Stimulated activated CD8-positive, alpha-beta memory T cell treated with anti-CD3 and anti-CD28 coated beads, Interleukin-7, amount 100 ng/mL, for 24 hours (primary cell): ENCODE measurements around the gene TIMM13.

Experiments
- DNase-seq: peaks from one replicate; pipeline ENCODE4 v3.0.0-alpha.2; 2020; ENCODE audit warnings: low read depth

Gene TIMM13

DNA sequence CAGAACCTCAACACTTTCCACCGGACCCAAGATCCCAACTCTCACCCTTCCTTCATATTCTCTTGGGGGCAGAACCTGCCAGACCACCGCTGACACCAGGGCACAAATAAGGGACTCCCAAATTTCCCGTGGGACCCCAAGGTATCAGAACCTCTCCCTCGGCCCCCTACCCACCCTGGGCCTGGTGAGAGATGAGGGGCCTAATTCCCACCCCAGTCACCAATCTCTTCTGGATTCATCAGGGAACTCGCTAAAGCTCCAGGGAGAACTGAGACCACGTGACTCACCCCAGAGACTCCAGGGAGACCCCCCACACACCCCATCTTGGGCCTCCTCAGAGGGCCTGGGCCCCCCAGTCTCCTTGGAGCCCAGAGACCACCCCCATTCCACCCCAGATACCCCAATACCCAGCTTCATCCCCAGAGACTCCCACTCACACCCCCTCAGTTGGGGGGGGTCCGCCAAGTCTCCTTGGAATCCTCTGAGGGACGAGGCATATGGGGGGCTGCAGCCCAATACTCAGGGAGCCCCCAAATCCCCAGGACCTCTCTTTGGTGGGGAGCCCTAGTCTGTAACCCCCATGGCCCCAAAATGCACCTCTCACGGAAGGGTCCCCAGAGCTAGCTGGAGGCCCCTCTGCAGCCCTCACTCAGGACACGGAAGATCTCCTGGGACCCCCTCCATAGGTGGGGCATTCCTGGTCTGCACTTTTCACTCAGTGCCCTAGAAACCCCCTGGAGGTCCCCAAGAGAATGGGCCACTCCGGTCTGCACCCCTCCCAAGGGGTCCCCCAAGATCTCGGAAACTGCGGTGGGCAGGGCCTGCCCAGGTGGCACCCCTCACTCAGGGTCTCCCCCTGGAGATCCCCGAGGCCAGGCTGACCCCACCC, 27.8 kb upstream of the TIMM13 start:
- DNase-seq = no peak

DNA sequence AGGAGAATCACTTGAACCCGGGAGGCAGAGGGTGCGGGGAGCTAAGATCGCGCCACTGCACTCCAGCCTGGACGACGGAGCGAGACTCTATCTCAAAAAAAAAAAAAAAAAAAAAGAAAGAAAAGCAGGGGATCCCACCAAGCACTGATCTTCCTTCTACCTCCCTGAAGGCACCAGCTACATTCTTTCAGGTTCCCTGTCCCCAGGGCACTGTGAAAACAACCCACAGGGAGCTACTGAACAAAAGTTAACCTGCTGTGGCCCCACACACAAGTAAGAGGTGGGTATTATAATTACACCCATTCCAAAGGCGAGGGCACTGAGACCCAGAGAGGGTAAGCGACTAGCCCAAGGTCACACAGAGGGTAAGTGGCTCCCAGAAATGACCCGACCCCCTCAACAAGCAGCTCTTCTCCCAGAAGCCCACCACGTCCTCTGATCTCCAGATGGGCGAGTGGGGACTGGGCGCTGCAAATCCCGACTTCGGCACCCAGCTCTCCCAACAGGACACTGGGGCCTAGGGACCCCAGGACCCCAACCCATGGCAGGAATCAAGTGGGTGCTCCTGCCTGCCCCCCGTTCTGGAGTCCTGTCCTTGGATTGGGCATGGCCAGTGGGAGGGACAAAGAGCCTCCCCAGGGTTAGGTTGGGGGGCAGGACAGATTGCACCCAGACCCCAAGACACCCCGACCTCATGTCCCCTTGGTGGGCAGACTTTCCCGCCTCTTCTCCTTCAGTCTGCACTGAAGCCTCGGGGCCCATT, 27.0 kb upstream of the TIMM13 start:
- no peak for DNase-seq

DNA sequence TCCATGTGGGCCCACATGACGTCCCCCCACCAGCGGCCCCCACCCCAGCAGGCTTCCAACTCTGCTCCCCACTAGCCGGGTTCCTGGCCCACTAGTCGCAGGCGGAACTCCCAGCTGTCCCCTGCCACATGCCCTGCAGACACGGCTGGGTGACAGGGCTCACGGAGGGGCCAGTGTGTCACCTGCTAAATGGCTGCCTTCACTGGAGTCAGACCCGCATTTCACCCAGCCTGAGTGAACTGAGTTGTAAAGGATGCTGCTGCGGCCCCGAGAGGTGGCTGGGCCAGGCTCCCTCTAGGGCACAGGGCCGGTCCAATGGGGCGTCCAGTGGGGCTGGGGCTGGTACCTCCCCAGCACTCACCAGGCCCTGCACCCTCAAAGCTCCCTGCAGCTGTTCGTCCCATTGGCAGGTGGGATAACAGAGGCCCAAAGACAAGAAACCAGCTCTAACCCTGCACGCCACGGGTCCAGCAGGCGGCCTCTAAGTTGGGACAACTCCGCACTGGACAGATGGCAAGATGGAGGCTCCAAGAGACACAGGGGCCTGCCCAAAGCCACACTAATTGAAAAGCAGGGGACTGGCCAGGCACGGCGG, 26.1 kb upstream of the TIMM13 start:
- DNase-seq = no peak

DNA sequence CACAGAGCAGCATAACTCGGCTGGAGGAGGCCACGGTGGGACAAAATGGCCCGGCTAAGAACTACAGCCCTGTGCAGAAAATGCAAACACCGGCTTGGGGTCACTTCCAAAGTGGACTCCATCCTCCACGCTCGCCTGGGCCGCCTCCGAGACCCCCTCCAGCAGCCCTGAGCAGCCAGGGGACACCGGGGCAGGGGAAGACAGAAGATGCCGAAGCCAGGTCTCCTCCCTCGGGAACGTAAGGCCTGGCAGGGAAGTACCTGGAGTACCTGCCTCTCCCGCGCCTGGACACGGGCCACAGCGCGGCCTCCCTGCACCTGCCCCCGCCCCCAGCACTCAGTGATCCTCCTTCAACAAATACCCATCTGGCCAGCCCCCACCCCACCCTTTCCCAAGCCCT, 24.4 kb upstream of the TIMM13 start:
- no peak for DNase-seq

DNA sequence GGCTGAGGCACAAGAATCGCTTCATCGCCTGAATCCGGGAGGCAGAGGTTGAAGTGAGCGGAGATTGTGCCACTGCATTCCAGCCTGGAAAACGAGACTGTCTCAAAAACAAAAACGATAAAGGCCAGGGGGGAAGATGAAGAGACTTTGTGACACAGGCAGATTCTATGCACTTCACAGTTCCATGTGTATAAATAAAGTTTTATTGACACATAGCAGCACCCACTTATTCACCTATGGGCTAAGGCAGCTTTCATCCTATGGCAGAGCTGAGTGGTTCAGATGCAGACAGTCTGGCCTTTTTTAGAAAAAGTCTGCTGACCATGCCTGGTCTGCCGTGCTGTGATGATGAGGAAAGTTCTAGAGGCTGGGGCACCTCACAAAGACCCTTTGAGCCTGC, 23.8 kb upstream of the TIMM13 start:
- no peak for DNase-seq

DNA sequence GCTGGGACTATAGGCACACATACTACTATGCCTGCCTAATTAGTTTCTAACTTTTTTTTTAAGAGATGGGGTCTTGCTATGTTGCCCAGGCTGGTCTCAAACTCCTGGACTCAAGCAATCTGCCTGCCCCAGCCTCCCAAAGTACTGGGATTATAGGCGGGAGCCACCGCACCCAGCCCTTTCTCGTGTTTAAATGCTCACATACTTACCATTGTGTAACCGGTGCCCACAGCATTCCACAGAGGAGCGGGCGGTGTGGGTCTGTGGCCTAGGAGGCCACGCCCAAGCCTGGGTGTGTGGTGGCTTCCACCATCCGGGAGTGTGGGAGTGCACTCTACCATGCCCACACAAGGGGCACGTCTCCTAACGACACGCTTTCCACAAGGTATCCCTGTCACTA, 21.6 kb upstream of the TIMM13 start:
- no peak for DNase-seq

DNA sequence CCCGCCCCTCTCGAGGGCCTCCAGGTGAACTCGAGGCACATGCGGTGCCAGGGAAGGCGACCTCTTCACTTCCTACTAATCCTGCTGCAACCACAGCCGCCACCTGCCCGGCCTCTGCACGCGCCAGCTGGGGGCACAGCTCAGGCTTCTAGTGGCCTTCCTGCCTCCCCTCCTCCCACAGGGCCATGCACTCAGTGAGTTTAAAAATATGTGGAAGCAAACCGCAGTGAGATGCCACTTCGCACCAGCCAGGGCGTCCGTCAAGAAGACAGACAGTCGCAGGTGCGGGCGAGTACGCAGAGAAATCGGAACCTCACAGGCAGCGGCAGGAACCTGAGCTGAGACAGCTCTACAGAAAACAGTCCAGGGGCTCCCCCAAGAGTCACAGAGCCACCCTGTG, 19.0 kb upstream of the TIMM13 start:
- no peak for DNase-seq

DNA sequence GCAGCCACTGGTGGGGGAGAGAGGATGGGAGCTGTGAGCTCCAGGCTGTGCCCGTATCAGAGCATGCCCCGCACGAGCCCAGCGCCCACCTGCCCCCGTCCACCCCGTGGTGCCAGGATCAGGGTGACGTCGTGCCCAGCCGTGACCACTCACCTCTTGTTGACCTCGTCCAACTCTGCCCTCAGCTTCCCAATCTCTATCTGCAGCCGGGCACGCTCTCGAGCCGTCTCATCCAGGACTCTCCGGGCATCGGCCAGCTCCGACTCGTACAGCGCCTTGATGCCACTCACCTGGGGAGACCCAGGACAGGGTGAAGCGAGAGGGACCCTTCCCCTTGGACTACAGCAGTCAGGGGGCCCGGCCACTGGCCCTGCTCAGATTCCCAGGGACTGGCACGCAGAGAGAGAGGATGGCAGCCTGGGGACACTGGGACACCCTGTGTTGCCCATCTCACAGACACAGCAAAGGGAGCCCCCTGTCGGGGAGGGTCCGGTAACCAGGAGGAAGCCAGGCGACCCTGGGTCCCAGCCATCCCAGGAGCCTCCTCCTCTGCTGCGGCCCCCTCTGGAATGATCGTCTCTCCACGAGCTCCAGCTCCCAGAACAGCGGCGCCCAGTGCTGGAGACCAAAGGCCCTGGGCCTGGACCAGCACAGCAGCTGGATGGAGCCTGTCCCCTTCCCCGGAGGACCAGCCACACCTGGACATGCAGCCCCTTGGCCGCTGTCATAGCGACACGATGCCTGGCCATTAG, 17.0 kb upstream of the TIMM13 start:
- no peak for DNase-seq

DNA sequence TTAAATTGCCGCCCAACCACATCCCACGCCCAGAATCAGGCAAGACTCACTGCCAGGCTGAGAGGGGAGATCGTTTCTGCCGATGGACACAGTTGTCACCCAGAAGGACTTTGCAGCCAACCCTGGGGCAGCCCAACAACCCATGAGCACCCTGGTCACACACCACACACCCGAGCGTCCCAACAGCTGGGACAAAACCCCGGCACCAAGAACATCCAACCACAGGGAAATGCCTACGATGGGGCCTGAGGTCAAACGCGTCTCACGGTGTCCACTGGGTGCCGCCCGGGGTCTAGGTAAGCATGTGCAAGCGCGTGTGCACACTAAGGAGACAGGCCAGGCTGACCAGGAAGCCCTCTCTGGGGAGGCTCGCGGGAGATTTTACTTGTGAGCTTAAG, 16.4 kb upstream of the TIMM13 start:
- no peak for DNase-seq

DNA sequence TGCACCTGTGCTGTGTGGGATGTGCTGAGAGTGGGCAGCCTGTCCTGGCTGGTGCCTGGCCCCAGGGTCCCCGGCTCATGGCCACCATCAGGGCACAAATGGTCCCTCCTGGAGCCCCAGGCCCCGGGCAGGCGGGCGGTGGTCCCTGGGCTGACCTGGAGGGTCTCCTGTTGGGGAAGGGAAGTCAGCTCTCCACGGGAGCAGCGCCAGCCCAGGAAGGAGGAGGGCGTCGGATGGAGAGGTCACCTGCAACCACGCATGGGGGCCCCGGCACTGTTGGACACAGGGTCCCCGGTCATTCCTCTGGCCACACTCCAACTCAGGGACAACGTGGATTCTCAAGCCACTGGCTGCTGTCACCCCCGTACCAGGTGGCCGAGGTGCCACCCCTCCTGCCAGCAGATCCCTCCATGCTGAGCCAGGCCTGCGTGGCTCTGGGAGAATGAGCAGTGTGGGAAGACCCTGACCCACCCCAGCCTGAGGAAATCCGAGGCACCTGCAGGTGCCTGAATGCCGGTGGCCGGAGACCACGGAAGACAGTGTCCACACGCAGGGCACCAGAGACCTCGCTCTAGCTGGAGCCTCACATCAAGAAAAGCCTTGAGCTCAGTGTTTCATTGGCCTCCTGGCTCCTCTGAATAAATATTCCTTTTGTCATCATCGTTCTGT, 15.9 kb upstream of the TIMM13 start:
- no peak for DNase-seq

DNA sequence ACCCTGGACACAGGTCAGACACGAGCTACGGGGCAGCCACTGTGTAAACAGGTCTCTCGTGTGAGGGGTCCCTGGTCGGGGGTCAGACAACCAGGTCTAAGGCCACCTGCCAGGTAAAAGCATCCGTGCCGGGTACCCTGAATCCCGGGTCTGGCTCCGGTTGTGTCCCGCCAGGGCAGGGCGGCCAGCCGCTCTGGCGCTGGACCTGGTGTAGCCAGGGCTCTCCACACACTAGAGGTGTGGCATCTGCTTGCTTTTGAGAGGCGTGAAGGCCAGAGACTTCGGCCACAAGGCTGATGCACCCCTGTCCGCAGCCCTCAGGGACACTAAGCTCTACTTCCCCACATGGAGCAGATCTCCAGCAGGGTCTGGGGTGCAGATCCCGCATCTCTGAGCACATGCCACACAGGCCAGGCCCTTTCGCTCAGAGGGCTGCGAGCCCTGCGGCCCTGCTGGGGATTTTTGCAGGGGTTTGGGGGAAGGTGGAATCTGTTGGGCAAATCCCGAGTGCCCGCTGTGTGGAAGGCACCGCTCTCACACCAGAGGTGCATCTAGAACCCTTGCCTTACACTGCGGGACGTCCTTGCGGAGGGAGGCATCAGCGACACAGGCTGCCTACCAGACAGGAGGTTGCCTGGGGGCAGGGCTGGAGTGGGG, 13.8 kb upstream of the TIMM13 start:
- DNase-seq = no peak

DNA sequence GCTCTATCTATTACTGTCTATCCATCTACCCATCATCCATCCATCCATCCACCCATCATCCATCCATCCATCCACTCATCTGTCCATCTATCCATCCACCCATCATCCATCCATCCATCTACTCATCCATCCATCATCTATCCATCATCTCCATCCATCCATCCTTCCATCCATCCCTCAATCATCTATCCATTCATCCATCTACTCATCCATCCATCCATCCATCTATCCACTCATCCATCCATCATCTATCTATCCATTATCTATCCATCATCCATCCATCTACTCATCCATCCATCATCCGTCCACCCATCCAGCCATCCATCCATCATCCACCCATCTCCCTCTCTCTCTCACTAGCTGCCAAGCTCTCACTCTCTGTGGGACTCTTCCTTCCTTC, 13.1 kb upstream of the TIMM13 start:
- no peak for DNase-seq

DNA sequence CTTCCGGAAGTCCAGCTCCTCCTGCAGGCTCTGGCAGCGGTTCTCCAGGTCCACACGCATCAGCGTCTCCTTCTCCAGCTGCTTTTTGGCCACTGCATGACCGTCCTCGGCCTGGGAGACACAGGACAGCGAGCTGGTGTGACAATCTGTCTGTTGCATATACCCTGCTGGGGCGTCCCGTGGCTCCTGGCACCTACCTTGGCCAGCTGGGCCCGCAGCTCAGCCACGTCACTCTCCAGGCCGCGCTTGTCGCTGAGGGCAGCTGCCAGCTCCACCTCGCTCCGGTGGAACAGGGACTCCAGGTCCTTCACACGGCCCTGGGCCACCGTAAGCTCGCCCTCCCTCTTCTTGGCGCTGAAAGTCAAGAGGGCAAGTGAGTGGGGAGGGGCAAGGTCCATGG, 10.8 kb upstream of the TIMM13 start:
- no peak for DNase-seq

DNA sequence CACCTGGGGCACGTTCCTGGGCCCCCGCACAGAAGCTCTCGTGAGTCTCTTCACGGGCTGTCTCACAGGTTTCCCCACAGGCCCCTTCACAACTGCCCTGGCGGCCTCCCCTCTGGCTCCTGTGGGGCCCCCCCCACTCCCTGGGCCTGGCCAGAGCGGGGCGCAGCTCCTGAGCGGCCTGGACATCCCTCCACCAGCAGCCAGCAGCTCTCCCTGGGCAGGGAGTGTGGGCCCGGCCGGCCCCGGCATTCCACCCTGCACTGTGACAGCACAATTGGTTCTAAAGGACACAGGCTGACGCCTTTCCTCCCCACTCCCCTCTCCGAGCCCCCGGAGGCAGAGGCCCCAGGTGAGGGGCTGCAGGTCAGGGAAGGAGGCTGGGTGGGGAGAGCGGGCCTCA, 9.5 kb upstream of the TIMM13 start:
- DNase-seq = no peak

DNA sequence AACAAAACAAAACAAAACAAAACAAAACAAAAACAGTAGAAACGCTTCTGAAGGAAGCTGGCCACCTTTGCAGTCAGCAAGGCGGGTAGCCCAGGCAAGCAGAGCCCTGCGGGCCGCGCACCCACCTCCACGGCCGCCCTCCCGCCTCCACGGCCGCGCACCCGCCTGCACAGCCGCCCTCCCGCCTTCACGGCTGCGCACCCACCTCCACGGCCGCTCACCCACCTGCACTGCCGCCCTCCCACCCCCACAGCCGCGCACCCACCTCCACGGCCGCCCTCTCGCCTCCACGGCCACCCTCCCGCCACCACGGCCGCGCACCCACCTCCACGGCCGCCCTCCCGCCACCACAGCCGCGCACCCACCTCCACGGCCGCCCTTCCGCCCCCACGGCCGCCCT, 9.0 kb upstream of the TIMM13 start:
- DNase-seq = no peak

DNA sequence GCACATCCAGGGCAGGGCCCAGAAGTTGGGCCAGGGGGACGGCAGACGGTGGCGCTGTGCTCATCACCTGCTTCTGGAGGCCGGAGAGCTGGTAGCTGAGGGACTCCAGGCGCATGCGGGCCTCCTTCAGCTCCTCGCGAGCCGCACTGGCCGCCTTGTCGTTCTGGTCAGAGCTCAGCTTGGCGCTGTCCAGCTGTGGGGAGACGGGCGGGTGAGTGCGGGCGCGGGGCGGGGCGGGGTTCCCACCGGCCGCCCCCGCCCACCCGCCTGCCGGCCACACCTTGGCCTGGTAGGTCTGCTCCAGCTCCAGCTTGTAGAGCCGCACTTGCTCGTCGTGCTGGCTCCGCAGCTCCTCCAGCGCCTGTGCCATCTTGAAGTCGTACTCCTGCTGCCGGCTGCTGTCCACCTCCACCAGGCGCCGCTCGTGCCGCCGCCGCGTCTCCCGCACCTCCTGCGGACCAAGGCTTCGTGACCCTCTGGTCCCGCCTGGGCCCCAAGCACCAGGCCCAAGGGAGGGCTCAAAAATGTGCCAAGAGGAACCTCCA, 7.4 kb upstream of the TIMM13 start:
- no peak for DNase-seq

DNA sequence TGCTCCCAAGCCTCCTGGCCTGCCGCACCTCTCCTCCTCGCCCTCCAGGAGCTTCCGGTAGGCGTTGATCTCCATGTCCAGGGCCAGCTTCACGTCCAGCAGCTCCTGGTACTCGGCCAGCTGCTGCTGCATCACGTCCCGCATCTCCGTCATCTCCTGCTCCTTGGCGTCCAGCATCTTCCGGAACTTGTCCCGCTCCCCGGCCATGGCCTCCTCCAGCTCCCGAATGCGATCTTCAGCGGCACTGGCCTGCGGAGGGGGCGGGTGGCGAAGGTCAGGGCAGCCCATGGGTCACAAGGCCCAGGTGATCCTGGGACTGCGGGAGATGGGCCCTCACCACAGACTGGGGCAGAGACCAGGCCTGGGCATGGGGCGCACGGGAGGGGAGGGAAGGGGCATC, 6.9 kb upstream of the TIMM13 start:
- no peak for DNase-seq

DNA sequence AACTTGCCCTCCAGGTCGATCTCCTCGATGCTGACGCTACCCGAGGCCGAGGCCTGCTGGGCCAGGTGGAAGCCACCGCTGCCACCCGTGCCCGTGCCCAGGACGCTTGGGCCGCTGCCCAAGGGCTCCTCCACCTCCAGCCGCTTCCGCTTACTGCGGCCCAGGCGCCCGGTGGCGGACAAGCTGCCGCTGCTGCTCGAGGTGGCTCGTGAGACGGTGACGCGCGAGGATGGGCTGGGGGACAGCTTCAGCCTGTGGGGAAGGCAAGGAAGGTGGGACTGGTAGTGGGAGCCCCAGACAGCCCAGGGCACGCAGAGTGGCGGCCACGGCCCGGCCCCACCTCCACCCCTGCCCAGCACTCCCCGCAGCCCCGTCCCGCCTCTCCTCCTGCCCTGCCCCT, 6.5 kb upstream of the TIMM13 start:
- DNase-seq = no peak

DNA sequence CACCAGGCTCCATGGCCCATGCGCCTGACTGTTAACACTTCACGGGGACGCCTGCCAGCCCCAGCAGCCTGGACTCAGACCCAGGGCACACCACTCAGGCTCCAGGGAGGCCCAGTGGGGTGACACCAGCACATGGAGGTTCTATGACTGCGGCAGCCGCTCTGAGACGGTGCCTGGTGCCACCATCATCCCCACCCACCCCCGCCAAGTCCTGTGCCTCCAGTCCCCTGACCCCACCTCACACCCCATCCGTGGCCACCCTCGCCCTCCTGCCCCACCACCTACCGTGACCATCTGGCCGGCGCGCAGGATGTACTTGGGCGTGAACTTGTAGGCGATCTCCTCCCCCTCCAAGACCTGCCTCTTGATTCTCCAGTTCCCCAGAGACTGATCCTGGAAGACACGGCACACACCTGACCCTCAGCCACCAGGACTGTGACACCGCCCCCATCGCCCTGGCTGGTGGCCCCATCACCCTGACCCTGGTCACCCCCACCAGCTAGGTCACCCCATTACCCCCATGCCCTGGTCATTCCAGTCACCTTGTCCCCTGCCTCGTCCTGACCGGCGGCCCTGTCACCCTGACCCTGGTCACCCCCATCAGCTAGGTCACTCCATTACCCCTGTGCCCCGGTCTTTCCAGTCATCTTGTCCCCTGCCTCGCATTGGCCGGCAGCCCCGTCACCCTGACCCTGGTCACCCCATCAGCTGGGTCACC, 4.9 kb upstream of the TIMM13 start:
- no peak for DNase-seq

DNA sequence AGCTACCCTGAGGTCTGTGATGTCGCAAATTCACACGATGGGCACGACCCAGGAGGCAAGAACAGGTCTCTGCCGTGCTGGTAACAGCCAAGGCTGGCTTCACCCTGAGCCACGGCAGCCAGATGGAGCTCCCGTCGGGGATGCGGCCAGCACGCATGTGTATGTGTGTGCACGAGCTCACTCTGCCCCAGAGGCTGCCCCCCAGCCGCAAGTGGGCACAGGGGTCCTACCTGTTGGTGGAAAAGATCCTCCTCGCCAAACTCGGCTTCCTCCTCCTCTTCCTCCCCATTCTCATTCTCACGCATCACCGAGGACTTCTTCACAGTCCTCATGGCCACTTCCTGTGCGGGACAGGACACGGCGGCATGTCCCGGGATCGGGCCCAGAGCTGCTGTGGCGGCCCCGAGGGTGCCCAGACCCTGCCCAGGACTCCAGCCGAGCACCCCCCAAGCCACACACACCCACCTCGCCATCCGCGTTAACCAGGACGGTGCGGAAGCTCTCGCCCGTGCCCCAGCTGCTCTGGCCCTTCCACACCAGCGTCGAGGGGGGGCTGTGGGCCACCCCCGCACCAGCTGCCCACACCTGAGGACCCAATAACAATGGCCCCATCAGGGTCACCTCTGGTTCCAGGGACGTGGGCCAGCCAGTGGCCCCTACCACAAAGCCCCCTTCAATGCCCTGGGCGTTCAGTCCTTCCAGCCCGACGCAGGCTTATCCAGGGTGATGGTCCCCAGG, 4.1 kb upstream of the TIMM13 start:
- DNase-seq = no peak
